OCI-LY1 (cell line): ENCODE measurements around the gene GALNT10.

Source experiments
- H2AFZ ChIP-seq: fragments of 200-600 bp; sonication (generic), shearing (Covaris generic); 2 replicates; pipeline ENCODE4 v1.6.0; 2014; ENCODE audit warnings: antibody characterized with exemption, mild to moderate bottlenecking, low read length
- H3F3A ChIP-seq: fragments of 200-600 bp; sonication (generic), shearing (Covaris generic); 2 replicates; pipeline ENCODE4 v1.6.0; 2014; ENCODE audit warnings: mild to moderate bottlenecking, antibody characterized with exemption, low read length, moderate library complexity; ENCODE audit not compliant: insufficient read depth
- H3K27ac ChIP-seq: fragments of 200-600 bp; sonication (generic); 2 replicates; pipeline ENCODE4 v1.5.1; 2014; ENCODE audit warnings: low read length, mixed run types, mild to moderate bottlenecking, low read depth; ENCODE audit not compliant: poor library complexity, severe bottlenecking
- H3K27me3 ChIP-seq: fragments of 200-600 bp; sonication (generic); 2 replicates; pipeline ENCODE4 v1.6.0; 2014; ENCODE audit warnings: antibody characterized with exemption, mild to moderate bottlenecking, low read length, moderate library complexity; ENCODE audit not compliant: insufficient read depth
- H3K36me3 ChIP-seq: fragments of 200-600 bp; sonication (generic); 2 replicates; pipeline ENCODE4 v1.6.1; 2014; ENCODE audit warnings: mild to moderate bottlenecking, antibody characterized with exemption, low read length, moderate library complexity, mixed read lengths; ENCODE audit not compliant: insufficient read depth
- H3K4me1 ChIP-seq: fragments of 200-600 bp; sonication (generic); 2 replicates; pipeline ENCODE4 v1.5.1; 2014; ENCODE audit warnings: mild to moderate bottlenecking, low read length, moderate library complexity; ENCODE audit not compliant: insufficient read depth, severe bottlenecking
- H3K4me2 ChIP-seq: fragments of 200-600 bp; sonication (generic), shearing (Covaris generic); 2 replicates; pipeline ENCODE4 v1.6.1; 2014; ENCODE audit warnings: low read length
- H3K4me3 ChIP-seq: fragments of 200-600 bp; sonication (generic); 2 replicates; pipeline ENCODE4 v1.5.1; 2014; ENCODE audit warnings: low read length, low read depth, mild to moderate bottlenecking, mixed read lengths; ENCODE audit not compliant: poor library complexity, severe bottlenecking
- H3K79me2 ChIP-seq: fragments of 200-600 bp; shearing (Covaris generic); 2 replicates; pipeline ENCODE4 v1.6.1; 2016; ENCODE audit warnings: mixed run types, low read length, mixed read lengths; ENCODE audit not compliant: insufficient read depth
- H3K9ac ChIP-seq: fragments of 200-600 bp; sonication (generic), shearing (Covaris generic); 2 replicates; pipeline ENCODE4 v1.6.1; 2014; ENCODE audit warnings: mild to moderate bottlenecking, low read length, mixed read lengths
- H3K9me2 ChIP-seq: fragments of 200-600 bp; sonication (generic), shearing (Covaris generic); 2 replicates; pipeline ENCODE4 v1.6.1; 2014; ENCODE audit warnings: low read depth, mild to moderate bottlenecking, low read length, mixed read lengths
- H3K9me3 ChIP-seq: fragments of 200-600 bp; shearing (Covaris generic); 2 replicates; pipeline ENCODE4 v1.6.1; 2014; ENCODE audit warnings: low read length, mixed read lengths
- H4K20me1 ChIP-seq: fragments of 200-600 bp; sonication (generic), shearing (Covaris generic); 2 replicates; pipeline ENCODE4 v1.6.0; 2016; ENCODE audit warnings: mild to moderate bottlenecking, low read length; ENCODE audit not compliant: insufficient read depth
- CTCF ChIP-seq: fragments of 200-600 bp; sonication (generic), shearing (Covaris generic); IDR thresholded peaks from 2 replicates; pipeline ENCODE4 v1.5.1; 2017; ENCODE audit warnings: mild to moderate bottlenecking, antibody characterized with exemption, low read length, moderate library complexity, mixed read lengths
- EZH2 ChIP-seq: fragments of 200-600 bp; sonication (generic), shearing (Covaris generic); IDR thresholded peaks from 2 replicates; pipeline ENCODE4 v1.8.0; 2017; ENCODE audit warnings: borderline replicate concordance, mixed run types, mild to moderate bottlenecking, antibody characterized with exemption, low read length, moderate library complexity, mixed read lengths

The GALNT10 gene

GRCh38 chr5:154312000-154312399, 121.5 kb downstream of the GALNT10 start:
- no peaks in the 10 kb centered on the region for H3K36me3 ChIP-seq
- H3K4me3 ChIP-seq: no peak overlapping the region
- TF ChIP-seq CTCF: no peak
- no peak for TF ChIP-seq EZH2
- no peak overlapping the region for H2AFZ ChIP-seq
- H3K4me1 ChIP-seq: no peaks in the 10 kb centered on the region
- no peak overlapping the region for H3K4me2 ChIP-seq
- H3K9me3 ChIP-seq: no peaks in the 10 kb centered on the region
- no peaks in the 10 kb centered on the region for H3F3A ChIP-seq
- no peaks in the 10 kb centered on the region for H3K79me2 ChIP-seq
- no peaks in the 10 kb centered on the region for H3K9me2 ChIP-seq
- H3K9ac ChIP-seq: no peak overlapping the region
- H3K27ac ChIP-seq: no peak overlapping the region
- H3K27me3 ChIP-seq: no peaks in the 10 kb centered on the region
- H4K20me1 ChIP-seq: no peaks in the 10 kb centered on the region

- TF ChIP-seq EZH2: no peak
- no peak for TF ChIP-seq CTCF
- no peak overlapping the region for H3K9ac ChIP-seq
- H3K79me2 ChIP-seq: no peaks in the 10 kb centered on the region
- no peaks in the 10 kb centered on the region for H3K9me3 ChIP-seq
- H3K27me3 ChIP-seq: no peaks in the 10 kb centered on the region
- H3K9me2 ChIP-seq: no peaks in the 10 kb centered on the region
- no peaks in the 10 kb centered on the region for H3F3A ChIP-seq
- H3K36me3 ChIP-seq: no peaks in the 10 kb centered on the region
- no peak overlapping the region for H3K4me3 ChIP-seq
- no peak overlapping the region for H2AFZ ChIP-seq
- H3K4me1 ChIP-seq: no peaks in the 10 kb centered on the region
- H4K20me1 ChIP-seq: no peaks in the 10 kb centered on the region
- H3K4me2 ChIP-seq: no peak overlapping the region
- no peak overlapping the region for H3K27ac ChIP-seq
Observed at GRCh38 chr5:154312576-154312975, 122.0 kb downstream of the GALNT10 start.

- H3K36me3 ChIP-seq: no peaks in the 10 kb centered on the region
- no peaks in the 10 kb centered on the region for H3K4me1 ChIP-seq
Observed at GRCh38 chr5:154313360-154314017, 123.0 kb downstream of the GALNT10 start.

More at GRCh38 chr5:154313360-154314017, 123.0 kb downstream of the GALNT10 start:
- Histone ChIP-seq H3K27me3 (no peaks in the 10 kb centered on the region), H3K79me2 (no peaks in the 10 kb centered on the region), H3K9me2 (no peaks in the 10 kb centered on the region), H4K20me1 (no peaks in the 10 kb centered on the region), H3K9me3 (no peaks in the 10 kb centered on the region), H3K4me3 (no peak overlapping the region), H3F3A (no peaks in the 10 kb centered on the region), H3K4me2 (no peak overlapping the region), H3K27ac (no peak overlapping the region), H2AFZ (no peak overlapping the region), H3K9ac (no peak overlapping the region)
- TF ChIP-seq EZH2 (no peak), CTCF (no peak)
